ENCODE measurements around the gene CIB2. TPM values are rescaled to one million over a fixed set of nuclear protein-coding genes. Genes with fewer than 3 reads are reported as not detected.
A peak's percentile ranks its signal among the peaks of the same experiment; 100 is the strongest.

Gene CIB2
- total RNA-seq, 6 donors from 2014 or later, result 0.77 to 5.2 (median 1.2) TPM; not detected in 1

DNA sequence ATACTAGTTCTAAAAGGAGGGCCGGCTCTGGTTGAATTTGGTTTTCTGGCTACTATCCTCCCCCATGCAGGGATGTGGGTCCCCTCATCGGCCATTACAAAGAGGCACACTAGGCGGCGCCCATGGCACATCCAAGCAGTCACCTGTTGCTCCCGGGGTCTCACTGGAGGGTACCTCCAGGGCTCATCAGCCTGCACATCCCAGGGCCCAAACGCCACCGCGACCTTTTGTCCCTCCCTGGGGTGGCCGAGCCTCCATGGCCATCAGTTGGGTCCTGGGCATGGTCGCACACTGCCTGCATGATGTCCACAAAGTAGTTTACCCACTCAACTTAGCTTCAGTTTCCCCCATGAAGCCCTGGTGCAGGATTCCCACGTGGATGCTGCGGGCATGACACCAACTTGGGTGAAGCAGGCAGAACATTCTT, 46.2 kb upstream of the CIB2 start:
- H3K9me3 ChIP-seq, result no peaks in the 10 kb centered on the region
- H3K36me3 ChIP-seq, result peaks cover 0 to 4% (median 3%) of the 10 kb centered on the region in 4 donors
- H3K4me3 ChIP-seq, result no peak overlapping the region
- no peak for TF ChIP-seq POLR2AphosphoS5 (IDR thresholded peaks at IDR 0.05)
- TF ChIP-seq, protein P1, sequence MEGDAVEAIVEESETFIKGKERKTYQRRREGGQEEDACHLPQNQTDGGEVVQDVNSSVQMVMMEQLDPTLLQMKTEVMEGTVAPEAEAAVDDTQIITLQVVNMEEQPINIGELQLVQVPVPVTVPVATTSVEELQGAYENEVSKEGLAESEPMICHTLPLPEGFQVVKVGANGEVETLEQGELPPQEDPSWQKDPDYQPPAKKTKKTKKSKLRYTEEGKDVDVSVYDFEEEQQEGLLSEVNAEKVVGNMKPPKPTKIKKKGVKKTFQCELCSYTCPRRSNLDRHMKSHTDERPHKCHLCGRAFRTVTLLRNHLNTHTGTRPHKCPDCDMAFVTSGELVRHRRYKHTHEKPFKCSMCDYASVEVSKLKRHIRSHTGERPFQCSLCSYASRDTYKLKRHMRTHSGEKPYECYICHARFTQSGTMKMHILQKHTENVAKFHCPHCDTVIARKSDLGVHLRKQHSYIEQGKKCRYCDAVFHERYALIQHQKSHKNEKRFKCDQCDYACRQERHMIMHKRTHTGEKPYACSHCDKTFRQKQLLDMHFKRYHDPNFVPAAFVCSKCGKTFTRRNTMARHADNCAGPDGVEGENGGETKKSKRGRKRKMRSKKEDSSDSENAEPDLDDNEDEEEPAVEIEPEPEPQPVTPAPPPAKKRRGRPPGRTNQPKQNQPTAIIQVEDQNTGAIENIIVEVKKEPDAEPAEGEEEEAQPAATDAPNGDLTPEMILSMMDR (IDR thresholded peaks at IDR 0.05), result peak in 4 of 6 experiments; percentile 14 to 45 (median 32)
- no peaks in the 10 kb centered on the region for H3K4me1 ChIP-seq
- H3K27ac ChIP-seq, result no peak overlapping the region
- 32 to 39% methylated on average over 3 to 12 of the region's 12 CpGs for WGBS, 2 donors
- no peak for ATAC-seq (ENCODE audit: low FRiP score in 2 of 2)
- H3K27me3 ChIP-seq, result no peaks in the 10 kb centered on the region
- DNase-seq, result peak in 1 of 2 donors; percentile 42

DNA sequence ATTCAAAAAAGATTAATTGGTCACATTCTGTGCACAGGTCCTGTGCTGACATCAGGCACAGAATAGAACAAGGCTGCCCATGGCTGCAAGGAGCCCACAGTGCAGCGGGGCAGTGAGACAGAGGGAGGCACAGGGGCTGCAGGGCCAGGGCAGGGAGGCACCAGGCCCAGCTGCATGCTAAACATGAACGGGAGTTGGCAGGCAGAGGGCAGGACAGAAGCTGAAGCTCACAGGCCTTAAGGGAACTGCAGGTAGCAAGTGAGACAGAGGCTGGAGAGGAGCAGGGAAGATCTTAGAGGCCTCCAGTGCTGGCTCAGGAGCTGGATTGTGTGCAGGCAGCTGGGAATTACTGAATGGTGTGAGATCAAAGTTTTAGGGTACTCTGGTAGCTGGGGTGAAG, 44.1 kb upstream of the CIB2 start:
- no peak for TF ChIP-seq POLR2AphosphoS5 (IDR thresholded peaks at IDR 0.05)
- TF ChIP-seq, protein P1 (IDR thresholded peaks at IDR 0.05), result no peak
- no peak for TF ChIP-seq EP300 (IDR thresholded peaks at IDR 0.05)
- no peak for TF ChIP-seq POLR2A (IDR thresholded peaks at IDR 0.05)
- ATAC-seq (ENCODE audit: low FRiP score in 2 of 2) (no peak), DNase-seq (peak in 1 of 2 donors; percentile 40)
- Histone ChIP-seq H3K27ac (no peak overlapping the region), H3K4me3 (no peak overlapping the region), H3K9me3 (no peaks in the 10 kb centered on the region), H3K36me3 (peaks cover 8 to 23% (median 18%) of the 10 kb centered on the region in 4 donors), H3K27me3 (no peaks in the 10 kb centered on the region), H3K4me1 (no peaks in the 10 kb centered on the region)
- WGBS, 2 donors, result 37% methylated on average over 2 of the region's 2 CpGs; no CpG with 5 or more reads in 1 of the 2 donors

DNA sequence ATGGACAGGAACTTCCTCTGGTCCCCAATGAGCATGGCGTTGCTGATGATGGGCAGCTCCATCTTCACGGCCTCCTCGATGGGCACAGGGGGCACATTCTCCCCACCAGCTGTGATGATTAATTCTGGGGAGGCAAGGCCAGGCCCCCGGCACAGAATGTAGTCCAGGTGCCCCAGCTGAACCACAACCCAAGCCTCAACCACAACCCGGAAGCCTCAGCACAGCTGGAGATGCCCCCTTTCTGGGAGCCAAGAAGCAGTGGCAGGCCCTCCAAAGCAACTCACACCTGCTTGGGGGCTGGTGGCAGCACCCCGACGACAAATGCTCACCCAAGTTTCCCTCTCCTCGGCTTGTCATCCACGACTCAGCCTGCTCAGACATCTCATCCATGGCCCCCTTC, 43.2 kb upstream of the CIB2 start:
- no peak overlapping the region for H3K27ac ChIP-seq
- no peaks in the 10 kb centered on the region for H3K9me3 ChIP-seq
- no peak overlapping the region for H3K4me3 ChIP-seq
- no peak for TF ChIP-seq EP300 (IDR thresholded peaks at IDR 0.05)
- TF ChIP-seq POLR2A (IDR thresholded peaks at IDR 0.05), result no peak
- H3K36me3 ChIP-seq, result peaks cover 13 to 33% (median 26%) of the 10 kb centered on the region in 4 donors
- WGBS, 2 donors, result 64 to 75% methylated on average over 5 to 9 of the region's 9 CpGs
- no peaks in the 10 kb centered on the region for H3K4me1 ChIP-seq
- no peaks in the 10 kb centered on the region for H3K27me3 ChIP-seq
- no peak for ATAC-seq (ENCODE audit: low FRiP score in 2 of 2)
- DNase-seq, result no peak

DNA sequence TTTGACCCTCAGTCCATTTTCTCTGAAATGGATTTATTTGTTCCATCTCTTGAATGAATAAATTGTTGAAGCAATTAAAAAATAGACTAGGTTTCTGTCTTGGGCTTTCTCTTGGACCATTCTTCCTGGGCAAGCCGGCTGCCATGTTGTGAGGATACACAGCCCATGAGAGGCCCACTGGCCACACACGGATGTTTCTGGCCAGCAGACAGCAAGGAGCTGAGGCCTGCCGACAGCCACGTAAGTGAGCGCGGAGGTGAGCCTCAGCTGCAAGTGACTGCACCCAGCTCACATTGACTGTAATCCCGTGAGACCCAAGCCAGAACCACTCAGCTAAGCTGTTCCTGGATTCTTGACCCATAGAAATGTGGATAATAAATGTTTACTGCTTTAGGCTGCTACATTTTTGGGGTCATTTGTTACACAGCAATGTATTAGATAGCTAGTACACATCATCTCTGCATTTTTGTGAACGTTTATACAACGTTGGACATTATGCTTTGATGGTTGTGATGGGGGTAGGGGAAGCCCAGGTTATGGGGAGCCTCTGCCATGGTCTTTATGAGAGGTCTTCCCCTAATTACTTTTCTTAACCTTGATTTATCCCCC, 40.7 kb upstream of the CIB2 start:
- TF ChIP-seq, protein P1 (IDR thresholded peaks at IDR 0.05), result no peak
- TF ChIP-seq POLR2AphosphoS5 (IDR thresholded peaks at IDR 0.05), result no peak
- no peak for TF ChIP-seq EP300 (IDR thresholded peaks at IDR 0.05)
- TF ChIP-seq POLR2A (IDR thresholded peaks at IDR 0.05), result no peak
- WGBS, 2 donors, result 93 to 98% methylated on average over 9 of the region's 9 CpGs
- Histone ChIP-seq H3K36me3 (peaks cover 13 to 56% (median 41%) of the 10 kb centered on the region in 4 donors), H3K9me3 (no peaks in the 10 kb centered on the region), H3K27ac (no peak overlapping the region), H3K4me1 (no peaks in the 10 kb centered on the region), H3K4me3 (no peak overlapping the region), H3K27me3 (no peaks in the 10 kb centered on the region)
- ATAC-seq (ENCODE audit: low FRiP score in 2 of 2), result no peak
- DNase-seq, result peak in 1 of 2 donors; percentile 9

DNA sequence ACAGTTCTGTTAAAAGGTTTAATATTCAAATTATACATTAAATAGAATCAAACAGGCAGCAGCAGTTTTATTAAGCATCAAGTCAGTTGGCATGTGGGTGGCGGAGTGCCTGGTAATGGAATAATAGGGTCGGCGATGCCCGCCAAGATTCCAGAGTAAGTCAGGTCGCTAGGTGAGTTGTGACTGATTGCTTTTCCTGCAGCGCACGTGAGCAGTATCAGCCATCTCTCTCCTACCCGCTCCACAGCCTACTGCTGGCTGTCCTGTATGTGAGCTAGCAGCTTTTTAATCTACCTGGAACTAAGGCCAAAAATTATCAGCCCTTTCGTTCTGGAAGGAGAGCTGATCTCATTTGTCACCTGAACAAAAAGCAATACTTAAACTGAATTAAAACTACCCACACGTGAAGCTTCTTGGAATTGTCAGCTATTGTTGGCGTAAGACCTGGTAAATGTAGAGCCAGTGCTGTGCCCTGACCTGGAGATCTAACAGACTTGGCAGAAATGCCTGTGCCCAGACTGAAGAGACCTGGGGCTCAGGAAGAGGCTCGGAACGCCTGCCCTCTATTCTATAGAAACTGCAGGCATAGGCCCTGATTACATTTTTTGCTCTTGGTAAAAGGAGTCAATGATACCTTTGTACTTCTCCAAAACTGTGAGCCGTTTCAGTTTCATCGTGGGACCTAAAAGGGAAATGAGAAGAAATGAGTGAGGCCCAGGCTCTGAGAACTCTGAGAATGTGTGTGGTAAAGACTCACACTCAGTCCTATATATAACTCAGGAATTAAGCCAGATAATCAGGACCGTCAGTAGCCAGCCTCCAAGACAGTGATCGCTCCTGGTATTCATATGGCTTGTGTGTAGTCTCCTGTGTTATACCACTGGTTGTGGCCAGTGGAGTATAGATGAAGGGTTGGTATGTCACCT, 39.9 kb upstream of the CIB2 start:
- Histone ChIP-seq H3K4me1 (no peaks in the 10 kb centered on the region), H3K36me3 (peaks cover 17 to 64% (median 50%) of the 10 kb centered on the region in 4 donors), H3K4me3 (no peak overlapping the region), H3K9me3 (no peaks in the 10 kb centered on the region), H3K27ac (no peak overlapping the region), H3K27me3 (no peaks in the 10 kb centered on the region)
- TF ChIP-seq EP300 (IDR thresholded peaks at IDR 0.05) (no peak), POLR2A (IDR thresholded peaks at IDR 0.05) (no peak), POLR2AphosphoS5 (IDR thresholded peaks at IDR 0.05) (no peak)
- TF ChIP-seq, protein P1 (IDR thresholded peaks at IDR 0.05), result no peak
- DNase-seq (no peak), ATAC-seq (ENCODE audit: low FRiP score in 2 of 2) (peak; percentile 23 to 26)
- 86 to 92% methylated on average over 17 of the region's 17 CpGs for WGBS, 2 donors

All from upper lobe of left lung (tissue), 6 donors.